ENCODE measurements around the gene DNER.

DNER gene

DNA sequence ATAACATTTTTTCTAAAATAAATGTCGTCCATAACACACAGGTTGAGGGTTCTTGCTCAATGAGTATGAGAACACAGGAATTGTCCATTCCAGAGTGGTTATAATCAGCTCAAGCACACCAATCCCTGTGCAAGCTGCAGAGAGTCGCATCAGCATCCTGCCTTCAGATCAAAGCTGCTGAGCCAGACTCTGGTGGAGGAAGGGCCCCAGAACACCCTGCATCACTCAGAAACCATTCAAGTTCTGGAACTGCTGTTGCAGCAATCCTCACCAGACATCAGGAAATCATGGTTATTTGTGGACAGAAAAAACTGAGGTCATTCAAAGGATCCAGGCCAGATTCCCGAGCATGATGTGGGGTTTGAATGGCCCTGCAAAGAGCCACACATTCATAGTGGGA, 44.5 kb downstream of the DNER start:
- no peak for DNase-seq (ENCODE audit: low read depth in 2 of 2)

DNA sequence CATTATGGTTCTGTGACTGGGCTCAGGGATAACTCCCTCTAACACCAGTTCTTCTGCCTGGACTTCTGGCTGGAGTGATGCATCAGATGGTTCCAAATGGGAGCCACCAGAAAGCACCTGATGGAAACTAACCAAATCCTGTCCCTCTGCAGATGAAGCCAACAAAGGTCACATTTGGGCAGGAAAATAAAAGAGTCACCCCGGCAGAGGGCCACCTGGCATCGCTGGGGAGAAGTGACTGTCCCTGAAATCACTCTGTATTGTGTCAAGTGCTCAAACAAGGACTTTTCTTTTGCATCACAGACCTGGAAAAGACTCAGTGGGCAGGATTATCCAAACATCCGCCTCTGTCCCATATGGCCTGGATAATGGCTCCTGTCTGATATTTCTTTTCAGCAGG, 47.5 kb downstream of the DNER start:
- DNase-seq (ENCODE audit: low read depth in 2 of 2), result no peak

DNA sequence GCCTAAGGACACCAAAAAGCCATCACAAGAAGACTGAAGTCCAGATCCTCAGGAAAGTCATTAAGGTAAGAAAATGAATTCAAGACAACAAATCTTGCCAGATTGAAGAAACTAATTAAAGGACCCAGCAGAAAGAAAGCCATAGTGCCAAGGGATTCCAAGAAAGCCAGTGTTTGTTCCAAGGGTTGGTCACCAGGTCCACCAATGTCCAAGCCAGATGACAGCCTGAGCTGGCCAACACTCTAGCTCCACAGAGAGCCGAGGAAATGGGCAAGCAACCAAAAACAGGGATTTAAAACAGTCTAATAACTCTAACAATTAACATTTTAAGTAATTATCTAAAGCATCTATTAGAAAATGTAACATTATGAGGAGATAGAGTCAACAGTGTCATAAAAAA, 49.2 kb downstream of the DNER start:
- no peak for DNase-seq (ENCODE audit: low read depth in 2 of 2)

DNA sequence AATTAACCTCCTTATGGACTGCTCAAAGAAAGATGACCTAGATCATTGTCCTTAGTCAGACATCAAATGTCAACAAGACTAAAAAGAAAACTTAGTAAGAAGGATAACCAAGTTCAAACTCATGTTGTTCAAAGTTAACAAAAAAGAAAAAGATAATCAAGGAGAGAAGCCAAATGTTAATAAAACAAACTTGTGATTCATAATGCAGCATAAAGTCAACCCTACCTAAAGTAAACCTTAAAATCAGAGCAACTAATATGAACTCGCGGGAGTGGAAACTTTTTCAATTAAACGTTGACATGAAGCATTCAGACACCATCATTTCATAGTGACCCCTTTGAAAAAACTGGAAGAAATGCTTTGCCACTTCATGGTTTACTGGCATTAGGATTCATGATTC, 52.9 kb downstream of the DNER start:
- DNase-seq (ENCODE audit: low read depth in 2 of 2), result no peak

DNA sequence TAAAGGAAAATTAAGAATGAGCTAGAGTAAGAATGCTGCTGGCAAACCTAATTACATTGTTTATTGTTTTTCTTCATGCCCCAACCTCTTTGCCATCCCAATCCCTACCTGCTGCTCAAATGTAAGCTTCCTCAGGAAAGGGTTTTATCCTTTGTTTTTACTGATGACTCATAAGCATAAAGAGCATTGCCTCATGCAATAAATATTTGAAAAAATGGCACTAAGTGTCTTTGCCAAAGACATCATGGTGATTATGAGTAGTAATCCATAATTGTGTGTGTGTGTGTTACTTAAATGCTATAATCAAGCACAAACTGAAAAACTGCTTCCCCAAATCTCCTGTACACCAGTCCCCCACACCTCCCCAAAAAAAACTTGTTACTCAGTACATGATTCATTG, 53.4 kb downstream of the DNER start:
- DNase-seq (ENCODE audit: low read depth in 2 of 2), result no peak

DNA sequence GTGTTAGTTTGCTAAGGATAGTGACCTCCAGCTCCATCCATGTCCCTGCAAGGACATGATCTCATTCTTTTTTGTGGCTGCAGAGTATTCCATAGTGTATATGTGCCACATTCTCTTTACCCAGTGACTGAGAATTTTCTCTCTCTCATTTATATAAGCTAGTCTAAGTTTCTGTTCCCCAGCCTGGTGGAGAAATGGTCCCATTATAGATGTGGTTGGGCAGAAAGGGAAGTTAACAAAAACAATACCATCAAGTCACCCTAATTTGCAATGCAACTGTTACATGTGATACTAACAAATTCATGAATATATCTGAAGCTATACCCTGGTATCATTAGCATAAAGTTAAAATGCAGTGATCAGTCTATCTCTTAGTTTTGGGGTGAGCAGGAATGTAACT, 54.0 kb downstream of the DNER start:
- no peak for DNase-seq (ENCODE audit: low read depth in 2 of 2)

DNA sequence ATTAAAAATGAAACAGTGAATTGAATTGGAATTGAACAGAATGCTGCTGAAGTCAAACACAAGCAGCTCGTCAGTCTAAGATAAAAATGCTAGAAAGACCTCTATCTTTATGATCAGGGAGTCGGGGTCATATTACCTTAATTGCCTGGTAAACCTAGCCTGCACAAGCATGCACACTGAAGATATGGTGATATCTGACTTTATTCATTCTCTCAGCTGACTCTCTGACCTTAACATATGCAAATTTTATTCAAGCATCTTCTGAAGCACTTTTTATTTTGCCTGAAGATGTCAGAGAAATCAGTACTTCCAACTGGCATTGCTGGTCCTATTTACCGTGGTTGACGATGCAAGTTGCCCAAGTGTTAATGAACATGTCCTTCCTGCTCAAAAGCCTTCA, 56.4 kb downstream of the DNER start:
- no peak for DNase-seq (ENCODE audit: low read depth in 2 of 2)

DNA sequence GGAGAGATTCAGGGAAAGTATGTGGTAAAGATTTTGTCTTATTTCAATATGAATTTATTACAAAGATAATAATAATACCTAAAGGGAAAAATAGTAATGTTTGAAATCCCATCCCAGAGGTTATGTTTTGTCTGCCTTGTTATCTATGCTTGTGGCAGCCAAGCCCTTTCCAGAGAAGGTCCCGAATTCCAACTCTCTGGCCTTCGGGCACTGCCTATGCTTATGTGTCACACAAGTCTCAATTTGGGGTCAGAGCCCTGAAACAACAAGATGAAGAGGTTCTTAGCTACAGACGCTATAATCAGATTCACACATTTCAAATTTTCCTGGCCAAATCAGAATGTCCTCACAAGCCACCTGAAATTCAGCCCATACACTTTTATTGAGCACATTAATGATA, 59.9 kb downstream of the DNER start:
- DNase-seq (ENCODE audit: low read depth in 2 of 2), result no peak

DNA sequence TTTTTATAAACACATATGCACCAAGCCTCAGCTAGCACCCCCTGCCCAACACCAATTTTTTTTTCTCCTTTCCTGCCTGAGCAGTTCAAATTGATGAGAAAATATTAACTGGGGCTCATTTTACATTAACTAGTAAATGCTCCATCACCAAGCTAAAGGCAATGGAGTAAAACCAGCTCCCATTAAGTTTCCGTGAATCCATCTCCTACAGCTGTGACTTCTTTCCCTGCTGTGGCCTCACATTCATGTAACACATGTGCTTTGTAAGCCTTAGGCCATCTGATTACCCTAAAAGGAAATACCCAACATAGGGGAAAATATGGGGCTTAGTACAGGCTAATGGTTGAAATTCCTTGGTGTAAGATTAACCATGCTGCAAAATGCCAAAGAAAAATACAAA, 60.8 kb downstream of the DNER start:
- no peak for DNase-seq (ENCODE audit: low read depth in 2 of 2)

DNA sequence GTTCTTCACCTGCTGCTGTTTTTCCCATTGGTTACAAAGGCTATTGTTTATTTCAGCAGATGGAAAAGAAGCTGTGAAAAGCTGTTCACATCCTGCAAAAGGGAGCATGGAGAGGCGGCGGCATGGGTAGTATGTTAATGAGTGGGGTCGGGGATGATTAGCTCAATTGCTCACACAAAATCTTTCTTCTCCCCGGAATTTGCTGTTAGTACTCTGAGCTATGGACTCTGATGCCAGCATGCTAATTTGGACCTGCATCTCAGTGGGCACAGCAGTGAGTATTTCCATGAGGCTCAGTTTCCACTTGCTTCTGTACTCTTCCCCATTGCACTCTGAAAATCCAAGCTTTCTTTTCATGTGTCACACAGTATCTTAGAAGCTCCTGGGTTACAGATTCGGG, 61.6 kb downstream of the DNER start:
- no peak for DNase-seq (ENCODE audit: low read depth in 2 of 2)

DNA sequence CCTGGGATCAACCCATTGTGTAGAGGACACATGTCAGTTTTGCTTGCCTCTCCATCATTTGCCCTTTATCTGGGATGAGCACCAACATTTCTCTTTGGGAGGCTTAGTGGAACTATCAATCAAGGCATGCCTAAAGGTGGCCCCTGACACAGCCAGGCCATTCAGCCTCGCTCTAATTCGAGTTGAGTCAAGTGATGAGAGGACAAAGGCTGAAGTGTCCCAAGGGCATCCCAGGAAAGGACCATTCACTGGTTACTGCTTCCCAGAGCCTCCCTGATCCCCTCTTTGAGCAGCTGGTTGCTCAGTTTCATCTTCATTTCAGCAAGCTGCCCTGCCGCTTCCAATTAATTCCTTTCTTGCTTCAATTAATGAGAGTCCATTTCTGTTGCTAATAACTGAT, 63.5 kb downstream of the DNER start:
- DNase-seq (ENCODE audit: low read depth in 2 of 2), result no peak

DNA sequence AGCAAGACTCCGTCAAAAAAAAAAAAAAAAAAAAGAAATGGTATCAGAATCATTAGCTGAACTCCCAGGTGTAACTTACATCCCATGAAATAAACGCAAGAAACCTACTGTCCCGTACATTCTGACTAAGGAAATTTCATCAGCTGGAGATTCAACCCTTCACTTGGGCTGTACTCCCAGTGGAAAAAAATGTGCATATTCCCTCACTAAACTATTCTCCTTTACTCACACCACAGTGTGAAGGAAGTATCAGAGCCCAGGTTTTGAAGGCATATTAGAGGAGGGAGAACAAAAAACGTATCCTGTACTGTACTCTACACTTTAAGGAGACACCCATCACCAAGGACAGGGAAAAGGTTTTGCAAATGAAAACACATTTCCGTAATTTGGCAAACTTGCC, 64.3 kb downstream of the DNER start:
- no peak for DNase-seq (ENCODE audit: low read depth in 2 of 2)

DNA sequence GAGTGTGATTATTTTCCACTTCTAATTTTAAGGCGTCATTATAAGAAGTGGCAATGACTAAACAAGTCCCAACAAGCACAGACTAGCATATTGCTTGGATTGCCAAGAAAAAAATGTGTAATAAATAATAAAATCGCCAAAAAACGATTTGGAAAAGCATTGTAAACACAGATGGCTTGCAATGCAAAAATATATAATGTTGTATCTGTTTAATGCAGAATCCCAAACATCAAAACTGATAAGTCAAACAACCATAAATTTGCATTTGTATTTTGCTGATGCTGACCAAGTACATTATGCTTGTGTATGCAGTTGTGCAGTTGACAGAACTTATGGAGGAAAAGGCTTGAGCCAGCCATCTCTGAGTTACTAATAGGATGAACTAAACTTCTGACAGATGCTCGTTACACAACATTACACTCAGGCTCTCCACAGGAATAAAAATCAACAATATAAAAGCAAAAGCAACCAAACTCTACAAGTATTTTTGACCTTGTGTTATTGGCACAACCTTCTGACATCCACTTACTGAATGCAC, 68.1 kb downstream of the DNER start:
- DNase-seq (ENCODE audit: low read depth in 2 of 2), result no peak

DNA sequence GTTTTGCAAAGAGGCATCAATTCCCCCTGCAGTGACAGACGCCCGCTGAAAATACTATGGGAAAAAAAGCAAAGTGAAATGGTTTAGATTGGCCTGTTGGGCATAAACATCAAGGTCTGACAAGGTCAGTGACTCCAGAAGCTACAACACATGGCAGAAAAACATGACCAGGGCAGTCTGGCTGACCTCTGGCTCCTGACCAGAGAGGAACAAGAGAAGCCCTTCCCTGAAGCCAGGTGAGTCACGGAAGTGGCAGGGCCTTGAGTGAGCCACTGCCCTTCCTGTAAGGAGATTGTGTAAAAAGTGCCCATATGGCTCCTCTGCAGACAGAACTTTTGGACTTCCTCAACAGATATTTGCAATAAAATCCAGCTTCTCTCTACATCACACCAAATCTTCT, 72.0 kb downstream of the DNER start:
- no peak for DNase-seq (ENCODE audit: low read depth in 2 of 2)

DNA sequence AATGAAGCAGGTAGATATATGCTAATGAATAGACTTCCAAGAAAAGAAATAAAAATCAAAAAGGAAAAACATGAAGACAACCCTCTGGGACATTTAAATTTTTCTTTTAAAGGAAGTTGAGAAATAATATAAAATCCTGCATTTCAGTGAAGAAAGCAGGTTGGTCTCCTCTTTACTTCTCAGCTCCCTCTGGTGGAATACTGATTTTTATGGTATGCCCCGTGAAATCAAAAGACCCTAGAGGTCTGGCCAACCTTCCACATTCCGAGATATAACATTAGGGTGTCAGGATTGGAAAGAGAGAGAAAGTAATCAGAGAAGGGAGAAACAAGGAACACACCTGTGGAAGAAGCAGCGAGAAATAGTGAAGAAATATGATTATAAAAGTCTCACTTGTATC, 72.7 kb downstream of the DNER start:
- DNase-seq (ENCODE audit: low read depth in 2 of 2), result no peak

DNA sequence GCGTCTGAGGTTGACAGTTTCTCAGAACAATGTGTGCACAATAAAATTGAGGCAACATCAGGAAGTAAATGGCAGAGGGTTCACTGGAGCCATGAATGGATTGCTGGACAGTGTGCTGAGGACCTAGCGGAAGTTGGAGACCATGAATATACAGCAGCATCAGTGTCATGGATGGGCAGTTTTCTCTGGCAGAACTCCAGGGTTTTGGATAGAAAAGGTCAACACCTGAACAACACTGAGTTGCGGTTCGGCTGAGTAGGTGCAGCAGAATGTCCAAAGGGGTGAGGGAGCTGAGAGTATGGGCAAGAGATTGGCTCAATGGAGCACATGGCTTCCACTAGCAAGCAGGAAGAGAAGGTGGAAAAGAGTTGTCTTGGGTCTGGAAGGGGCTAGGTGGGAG, 73.7 kb downstream of the DNER start:
- DNase-seq (ENCODE audit: low read depth in 2 of 2), result no peak

DNA sequence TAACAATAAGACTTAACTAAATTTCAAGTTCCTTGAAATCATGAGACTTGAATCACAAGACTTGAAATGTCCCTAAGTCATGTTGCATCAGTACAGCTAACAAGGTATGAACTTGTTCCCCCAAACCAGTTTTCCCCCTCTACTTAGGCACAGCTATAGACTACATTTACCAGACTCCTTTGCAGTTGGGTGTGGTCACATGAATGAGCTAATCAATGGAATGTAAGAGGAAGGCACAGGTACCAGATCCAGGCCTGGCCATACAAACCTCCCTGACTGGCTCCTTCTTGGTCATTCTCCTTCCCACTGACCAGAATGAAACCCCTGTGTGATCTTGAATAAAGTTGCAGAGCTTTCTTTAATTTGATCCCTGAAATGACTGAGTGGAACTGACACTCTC, 77.8 kb downstream of the DNER start:
- DNase-seq (ENCODE audit: low read depth in 2 of 2), result no peak

DNA sequence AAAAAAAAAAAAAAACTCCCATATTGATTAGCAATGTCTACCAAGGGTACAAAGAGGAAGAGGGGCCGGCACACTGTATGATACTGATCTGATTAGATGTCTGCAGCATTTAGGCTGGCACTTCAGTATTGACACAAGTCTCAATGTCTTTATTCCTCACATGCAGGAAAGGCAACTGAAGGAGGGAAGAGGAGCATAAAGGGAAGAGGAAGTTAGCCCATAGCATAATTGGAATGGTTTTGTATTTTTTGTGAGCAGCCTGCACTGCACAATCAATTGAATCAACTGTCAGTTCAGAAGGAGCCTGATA, 79.0 kb downstream of the DNER start:
- DNase-seq (ENCODE audit: low read depth in 2 of 2), result no peak

DNA sequence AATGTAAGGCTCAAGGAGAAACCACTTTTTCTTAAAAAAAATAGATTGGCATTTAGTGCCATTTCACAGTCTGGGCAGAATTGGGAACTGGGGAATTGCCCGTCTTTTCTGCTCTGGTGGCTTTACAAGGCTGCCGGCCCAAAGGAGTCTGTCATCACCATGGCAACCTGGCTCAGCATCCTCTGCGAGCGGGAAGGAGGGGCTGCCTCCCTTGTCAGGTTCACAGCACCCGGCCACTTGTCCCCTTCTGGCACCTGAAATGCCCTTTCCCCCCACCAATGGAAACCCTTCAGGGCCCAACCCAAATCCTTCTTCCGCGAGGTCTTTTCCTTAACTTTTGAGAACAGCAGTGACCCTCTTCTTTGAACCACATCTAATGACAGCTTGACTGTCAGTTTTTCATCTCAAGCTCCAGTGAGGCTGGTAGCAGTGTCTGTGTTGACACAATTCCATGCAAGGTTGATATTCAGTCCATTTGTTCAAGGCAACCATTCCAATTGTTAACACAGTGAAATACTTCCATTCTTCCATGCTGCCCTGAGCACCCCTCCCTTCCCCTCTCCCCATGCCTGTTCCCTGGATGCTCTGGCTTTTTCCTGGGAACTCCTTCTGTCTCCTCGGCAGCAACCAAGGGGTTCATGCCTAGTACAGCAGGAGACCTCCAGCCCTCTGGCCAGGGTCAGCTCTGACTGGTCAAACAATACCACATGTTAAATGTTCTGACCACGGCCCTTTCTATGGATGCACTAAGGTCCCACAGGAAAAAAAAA, 79.6 kb downstream of the DNER start:
- no peak for DNase-seq (ENCODE audit: low read depth in 2 of 2)

DNA sequence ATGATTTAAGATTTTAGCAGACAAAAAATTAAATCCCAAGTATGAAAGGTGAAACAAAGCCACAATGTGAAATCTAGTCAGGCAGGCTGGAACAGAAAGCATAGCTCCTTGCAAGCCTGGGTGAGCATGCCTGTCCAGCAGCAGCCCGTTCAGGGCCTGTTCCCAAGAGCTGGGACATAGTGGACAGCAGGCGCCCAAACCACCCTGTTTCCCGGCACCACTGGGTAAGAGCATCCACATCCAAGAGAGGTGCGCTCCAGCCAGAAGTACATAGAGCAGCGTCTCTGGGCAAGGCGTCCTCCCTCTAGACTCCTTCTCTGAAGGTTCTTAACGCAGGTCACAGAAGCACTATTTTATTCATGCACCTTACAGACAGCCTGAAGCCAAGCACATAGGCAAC, 80.8 kb downstream of the DNER start:
- DNase-seq (ENCODE audit: low read depth in 2 of 2), result no peak

DNA sequence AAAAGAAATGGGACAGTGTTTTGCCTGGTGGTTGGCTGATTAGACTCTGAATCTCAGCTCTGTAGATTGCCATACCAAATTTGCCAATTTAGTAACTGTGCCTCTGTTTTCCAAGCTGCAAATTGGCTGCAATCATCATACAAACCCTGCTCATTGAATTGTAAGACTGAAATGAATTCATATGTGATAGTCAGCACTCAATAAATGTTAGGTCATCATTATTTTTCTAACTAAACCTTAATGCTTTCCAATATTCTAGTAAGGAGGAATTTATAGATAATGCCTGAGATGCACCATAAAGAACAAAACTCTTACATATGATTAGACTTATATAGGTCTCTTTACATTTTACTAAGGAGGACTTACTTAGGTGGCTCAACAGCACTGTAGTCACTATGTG, 85.3 kb downstream of the DNER start:
- DNase-seq (ENCODE audit: low read depth in 2 of 2), result no peak

DNA sequence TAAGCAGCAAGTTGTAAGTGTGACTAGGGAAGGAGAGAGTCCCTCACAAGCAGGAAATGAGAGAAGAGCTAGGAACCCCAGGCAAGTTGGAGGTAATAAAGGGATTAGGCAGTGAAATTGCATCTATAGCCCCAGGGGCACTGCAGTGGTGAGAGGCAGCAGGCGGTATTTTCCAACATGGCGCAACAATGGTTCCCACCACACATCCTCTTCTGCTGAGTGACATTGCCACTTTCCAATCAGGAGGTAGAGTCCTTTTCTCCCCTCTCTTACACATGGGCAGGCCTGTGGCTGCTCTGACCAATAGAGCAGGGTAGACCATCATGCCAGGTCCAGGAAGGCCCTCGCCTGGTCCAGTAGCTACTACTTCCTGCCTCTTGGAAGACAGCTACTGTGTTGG, 86.6 kb downstream of the DNER start:
- DNase-seq (ENCODE audit: low read depth in 2 of 2), result no peak

DNA sequence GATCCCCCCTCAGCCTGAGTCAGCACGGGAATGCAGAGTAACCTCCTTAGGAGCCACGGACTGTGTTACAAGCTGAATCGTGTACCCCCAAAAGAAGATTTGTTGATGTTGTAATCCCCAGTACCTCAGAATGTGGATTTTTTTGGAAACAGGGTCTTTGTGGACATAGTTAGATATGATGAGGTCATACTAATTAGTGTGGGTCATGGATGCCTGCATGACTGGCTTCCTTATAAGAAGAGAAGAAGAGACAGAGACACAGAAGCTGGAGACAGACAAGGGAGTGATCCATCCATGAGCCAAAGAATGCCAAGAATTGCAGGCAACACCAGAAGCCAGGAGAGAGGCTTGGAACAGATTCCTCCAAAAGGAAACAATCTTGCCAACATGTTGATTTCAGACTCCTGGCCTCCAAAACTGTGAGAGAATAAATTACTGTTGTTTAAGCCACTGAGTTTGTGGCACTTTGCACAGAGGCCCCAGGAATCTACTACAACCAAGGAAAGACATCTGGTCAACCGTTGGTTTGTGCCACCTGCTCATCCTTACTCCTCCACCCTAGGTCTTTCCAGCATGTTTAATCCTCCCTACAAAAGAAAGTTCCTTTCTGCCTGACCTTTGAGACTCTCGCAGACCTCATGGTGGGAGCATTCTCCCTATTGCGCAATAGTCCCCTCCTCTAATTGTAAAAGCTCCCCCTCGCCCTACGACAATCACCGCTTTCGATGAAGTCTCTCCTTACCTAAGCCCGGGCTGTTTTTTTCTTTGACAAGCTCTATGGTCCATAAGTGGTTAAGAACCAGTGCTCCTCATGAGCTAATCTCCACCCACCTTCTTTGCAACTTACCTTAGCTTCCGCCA, 91.6 kb downstream of the DNER start:
- DNase-seq (ENCODE audit: low read depth in 2 of 2), result no peak
